Right forelimb (tissue), 1 donor: ENCODE data around the gene PSAP.
A peak's percentile ranks its signal among the peaks of the same experiment; 100 is the strongest.

Experiments
- DNase-seq: peaks from one replicate; pipeline ENCODE4 v3.0.0-alpha.2; 2018

The PSAP gene

GRCh38 chr10:71782221-71782916, 68.7 kb downstream of the PSAP start:
- no peak for DNase-seq

GRCh38 chr10:71780719-71781118, 70.3 kb downstream of the PSAP start:
- no peak for DNase-seq

GRCh38 chr10:71780156-71780555, 70.9 kb downstream of the PSAP start:
- no peak for DNase-seq

- DNase-seq = no peak
Measured at GRCh38 chr10:71779641-71780040, 71.4 kb downstream of the PSAP start.

- no peak for DNase-seq
Measured at GRCh38 chr10:71778071-71778825, 72.8 kb downstream of the PSAP start.

GRCh38 chr10:71777213-71777985, 73.7 kb downstream of the PSAP start:
- no peak for DNase-seq

GRCh38 chr10:71776481-71776925, 74.5 kb downstream of the PSAP start:
- no peak for DNase-seq

GRCh38 chr10:71774916-71775702, 75.9 kb downstream of the PSAP start:
- DNase-seq = no peak

GRCh38 chr10:71773221-71773971, 77.7 kb downstream of the PSAP start, which contains the start of gene VSIR:
VSIR (minus strand) TSS chr10:71773520; CDS start chr10:71773439, 81 bp downstream.
- DNase-seq = peak; percentile 92

GRCh38 chr10:71772832-71773220, 78.2 kb downstream of the PSAP start:
- no peak for DNase-seq

- no peak for DNase-seq
Measured at GRCh38 chr10:71771821-71772617, 79.0 kb downstream of the PSAP start.

- DNase-seq = no peak
Measured at GRCh38 chr10:71771204-71771603, 79.8 kb downstream of the PSAP start.

- DNase-seq = no peak
Measured at GRCh38 chr10:71770789-71771188, 80.3 kb downstream of the PSAP start.

- no peak for DNase-seq
Measured at GRCh38 chr10:71770255-71770654, 80.8 kb downstream of the PSAP start.

GRCh38 chr10:71769279-71769823, 81.7 kb downstream of the PSAP start:
- no peak for DNase-seq

GRCh38 chr10:71767420-71768035, 83.5 kb downstream of the PSAP start:
- no peak for DNase-seq

GRCh38 chr10:71766717-71767419, 84.2 kb downstream of the PSAP start:
- peak; percentile 61 for DNase-seq
